Measurements from ENCODE around the gene TRAF3.

DNA sequence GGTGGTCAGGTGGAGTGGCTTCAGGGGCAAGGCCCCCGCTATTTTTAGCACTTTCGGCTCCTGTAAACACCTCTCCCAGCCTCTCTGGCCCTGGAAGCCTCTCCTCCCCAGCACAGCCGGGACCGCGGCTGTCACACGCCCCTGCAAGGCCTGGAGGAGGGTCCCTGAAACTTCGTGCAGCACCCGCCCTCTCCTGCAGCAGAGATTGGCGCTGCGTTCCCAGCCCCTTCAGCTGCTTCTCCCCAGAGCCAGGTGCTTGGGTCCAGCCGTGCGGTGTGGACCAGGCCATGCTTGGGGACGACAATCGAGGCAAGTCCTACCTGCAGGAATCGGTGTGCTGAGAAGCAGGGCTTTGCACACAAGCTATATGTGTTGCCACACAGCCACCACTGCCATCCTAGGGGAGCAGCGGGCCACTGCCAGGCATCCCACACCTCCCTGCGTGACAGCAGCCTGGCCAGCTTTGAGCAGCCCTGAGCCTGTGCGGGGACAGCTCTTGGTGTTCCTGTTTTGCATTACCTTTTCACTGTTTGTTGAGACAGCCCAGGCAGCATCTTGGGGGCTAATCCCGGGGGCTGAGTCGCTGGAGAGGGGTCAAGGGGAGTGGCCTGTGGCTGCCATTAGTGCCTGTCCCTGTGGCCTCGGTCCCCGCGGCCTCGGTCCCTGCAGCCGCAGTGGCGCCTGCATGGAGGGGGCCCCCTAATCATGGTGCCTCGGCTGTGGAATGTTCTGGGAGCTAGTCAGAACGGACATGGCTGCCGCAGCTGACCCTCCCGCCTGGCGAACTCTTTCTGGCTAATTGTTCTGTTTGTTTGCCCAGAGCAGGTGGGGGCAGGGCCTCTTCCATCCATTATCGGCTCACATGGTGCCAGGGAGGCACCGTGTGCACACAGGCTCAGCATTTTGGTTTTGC, 27.6 kb upstream of the TRAF3 start:
- TF ChIP-seq, protein P1, sequence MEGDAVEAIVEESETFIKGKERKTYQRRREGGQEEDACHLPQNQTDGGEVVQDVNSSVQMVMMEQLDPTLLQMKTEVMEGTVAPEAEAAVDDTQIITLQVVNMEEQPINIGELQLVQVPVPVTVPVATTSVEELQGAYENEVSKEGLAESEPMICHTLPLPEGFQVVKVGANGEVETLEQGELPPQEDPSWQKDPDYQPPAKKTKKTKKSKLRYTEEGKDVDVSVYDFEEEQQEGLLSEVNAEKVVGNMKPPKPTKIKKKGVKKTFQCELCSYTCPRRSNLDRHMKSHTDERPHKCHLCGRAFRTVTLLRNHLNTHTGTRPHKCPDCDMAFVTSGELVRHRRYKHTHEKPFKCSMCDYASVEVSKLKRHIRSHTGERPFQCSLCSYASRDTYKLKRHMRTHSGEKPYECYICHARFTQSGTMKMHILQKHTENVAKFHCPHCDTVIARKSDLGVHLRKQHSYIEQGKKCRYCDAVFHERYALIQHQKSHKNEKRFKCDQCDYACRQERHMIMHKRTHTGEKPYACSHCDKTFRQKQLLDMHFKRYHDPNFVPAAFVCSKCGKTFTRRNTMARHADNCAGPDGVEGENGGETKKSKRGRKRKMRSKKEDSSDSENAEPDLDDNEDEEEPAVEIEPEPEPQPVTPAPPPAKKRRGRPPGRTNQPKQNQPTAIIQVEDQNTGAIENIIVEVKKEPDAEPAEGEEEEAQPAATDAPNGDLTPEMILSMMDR (IDR thresholded peaks at IDR 0.05; ENCODE audit: insufficient read depth, low read length, poor library complexity, severe bottlenecking): no peak
- TF ChIP-seq EZH2phosphoT487 (conservative IDR thresholded peaks at IDR 0.05; ENCODE audit: low read length): no peak
